Hepatocyte (in vitro differentiated cells): ENCODE data around the gene DHRS2. TPM values are rescaled to one million over a fixed set of nuclear protein-coding genes. Genes with fewer than 3 reads are reported as not detected.
"Not testable (repeated sequence)": the region's sequence is repeated elsewhere in the genome, so short reads cannot be mapped to it uniquely, and the experiment has no call there.

Experiments
- DNase-seq: peaks from one replicate; pipeline ENCODE4 v3.0.0-alpha.2; 2016; ENCODE audit warnings: low spot score
- H2AFZ ChIP-seq: fragments of 200-600 bp; sonication (generic); 2 replicates; pipeline ENCODE4 v1.6.0; 2016; ENCODE audit warnings: antibody characterized with exemption, mild to moderate bottlenecking
- H3K27ac ChIP-seq: fragments of 200-600 bp; sonication (generic); 2 replicates; pipeline ENCODE4 v1.5.1; 2016; ENCODE audit warnings: mild to moderate bottlenecking
- H3K27me3 ChIP-seq: fragments of 200-600 bp; sonication (generic); 2 replicates; pipeline ENCODE4 v1.6.1; 2016
- H3K36me3 ChIP-seq: fragments of 200-600 bp; sonication (generic); replicated peaks from 2 replicates; pipeline ENCODE4 v1.5.1; 2016; ENCODE audit warnings: low read depth; ENCODE audit not compliant: insufficient read depth
- H3K4me1 ChIP-seq: fragments of 200-600 bp; sonication (generic); 2 replicates; pipeline ENCODE4 v1.5.1; 2016; ENCODE audit warnings: mild to moderate bottlenecking, moderate library complexity; ENCODE audit not compliant: insufficient read depth
- H3K4me2 ChIP-seq: fragments of 200-600 bp; sonication (generic); 2 replicates; pipeline ENCODE4 v1.6.0; 2016
- H3K4me3 ChIP-seq: fragments of 200-600 bp; sonication (generic); 2 replicates; pipeline ENCODE4 v1.5.1; 2016; ENCODE audit warnings: mild to moderate bottlenecking
- H3K79me2 ChIP-seq: fragments of 200-600 bp; sonication (generic); 2 replicates; pipeline ENCODE4 v1.6.0; 2017; ENCODE audit warnings: mild to moderate bottlenecking
- H3K9me2 ChIP-seq: fragments of 200-600 bp; sonication (generic); replicated peaks from 2 replicates; pipeline ENCODE4 v1.6.0; 2017; ENCODE audit warnings: mild to moderate bottlenecking; ENCODE audit not compliant: insufficient read depth
- H3K9me3 ChIP-seq: fragments of 200-600 bp; sonication (generic); 2 replicates; pipeline ENCODE4 v1.5.1; 2016; ENCODE audit warnings: low read depth, mild to moderate bottlenecking
- H4K20me1 ChIP-seq: fragments of 200-600 bp; sonication (generic); 2 replicates; pipeline ENCODE4 v1.6.0; 2016; ENCODE audit warnings: mild to moderate bottlenecking; ENCODE audit not compliant: insufficient read depth, poor library complexity, severe bottlenecking
- EZH2 ChIP-seq: fragments of 200-600 bp; sonication (generic); IDR thresholded peaks from 2 replicates; pipeline ENCODE4 v1.6.1; 2016; ENCODE audit warnings: antibody characterized with exemption, mild to moderate bottlenecking, borderline replicate concordance
- EZH2phosphoT487 ChIP-seq: fragments of 200-600 bp; sonication (generic); IDR thresholded peaks from one replicate; pipeline ENCODE4 v1.6.1; 2018; ENCODE audit warnings: antibody characterized with exemption, mild to moderate bottlenecking, low read depth, moderate library complexity; ENCODE audit not compliant: unreplicated experiment, severe bottlenecking
- WGBS: methylation state at CpG from one replicate; pipeline ENCODE4 v1.1.6; 2016; ENCODE audit warnings: low lambda C conversion rate; ENCODE audit errors: missing lambda C conversion rate; 5-methylcytosine and 5-hydroxymethylcytosine counted together
- polyA plus RNA-seq: library from polyadenylated mRNA; unstranded; fragments of >200 nt; fragmentation: Nextera tagmentation; extraction: Ambion mirVana; gene quantifications from 2 replicates; pipeline ENCODE4 v1.2.1, GENCODE V29; 2016
- total RNA-seq: library from RNA; depleted of rRNA; stranded (reverse); fragments of >200 nt; gene quantifications from 2 replicates; pipeline ENCODE4 v1.2.3, GENCODE V29; 2014
- TF ChIP-seq, protein P1 (sequence below): fragments of 200-600 bp; sonication (generic); IDR thresholded peaks from 2 replicates; pipeline ENCODE4 v1.5.1; 2016; ENCODE audit warnings: antibody characterized with exemption, mild to moderate bottlenecking; ENCODE audit not compliant: poor library complexity

Gene DHRS2
- total and polyA plus RNA-seq, 2 experiments from 2014 or later: 10.4 to 14.2 TPM

DNA sequence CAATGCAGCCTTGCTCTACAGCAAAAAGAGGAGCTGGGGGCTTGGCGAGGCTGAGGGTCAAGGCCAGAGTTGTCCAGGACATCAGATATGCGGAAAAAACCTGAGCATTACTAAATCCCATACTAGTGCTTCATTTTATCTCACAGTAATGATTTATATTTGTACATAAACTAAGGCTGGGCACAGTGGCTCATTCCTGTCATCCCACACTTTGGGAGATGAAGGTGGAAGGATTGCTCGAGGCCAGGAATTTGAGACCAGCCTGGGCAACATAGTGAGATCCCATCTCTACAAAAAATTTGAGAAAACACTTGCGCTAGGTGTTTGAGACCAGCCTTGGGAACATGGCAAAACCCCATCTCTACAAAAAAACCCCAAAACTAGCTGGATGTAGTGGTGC, 46.0 kb upstream of the DHRS2 start:
- Histone ChIP-seq H3K27ac (no peak overlapping the region), H3K9me2 (no peaks in the 10 kb centered on the region), H3K4me3 (no peak overlapping the region), H3K27me3 (no peaks in the 10 kb centered on the region), H3K9me3 (no peaks in the 10 kb centered on the region), H3K79me2 (no peaks in the 10 kb centered on the region), H4K20me1 (no peaks in the 10 kb centered on the region), H3K4me1 (no peaks in the 10 kb centered on the region), H3K4me2 (no peak overlapping the region), H2AFZ (no peak overlapping the region), H3K36me3 (no peaks in the 10 kb centered on the region)
- TF ChIP-seq, protein P1, sequence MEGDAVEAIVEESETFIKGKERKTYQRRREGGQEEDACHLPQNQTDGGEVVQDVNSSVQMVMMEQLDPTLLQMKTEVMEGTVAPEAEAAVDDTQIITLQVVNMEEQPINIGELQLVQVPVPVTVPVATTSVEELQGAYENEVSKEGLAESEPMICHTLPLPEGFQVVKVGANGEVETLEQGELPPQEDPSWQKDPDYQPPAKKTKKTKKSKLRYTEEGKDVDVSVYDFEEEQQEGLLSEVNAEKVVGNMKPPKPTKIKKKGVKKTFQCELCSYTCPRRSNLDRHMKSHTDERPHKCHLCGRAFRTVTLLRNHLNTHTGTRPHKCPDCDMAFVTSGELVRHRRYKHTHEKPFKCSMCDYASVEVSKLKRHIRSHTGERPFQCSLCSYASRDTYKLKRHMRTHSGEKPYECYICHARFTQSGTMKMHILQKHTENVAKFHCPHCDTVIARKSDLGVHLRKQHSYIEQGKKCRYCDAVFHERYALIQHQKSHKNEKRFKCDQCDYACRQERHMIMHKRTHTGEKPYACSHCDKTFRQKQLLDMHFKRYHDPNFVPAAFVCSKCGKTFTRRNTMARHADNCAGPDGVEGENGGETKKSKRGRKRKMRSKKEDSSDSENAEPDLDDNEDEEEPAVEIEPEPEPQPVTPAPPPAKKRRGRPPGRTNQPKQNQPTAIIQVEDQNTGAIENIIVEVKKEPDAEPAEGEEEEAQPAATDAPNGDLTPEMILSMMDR: no peak
- TF ChIP-seq EZH2 (no peak), EZH2phosphoT487 (no peak)
- DNase-seq: no peak
- 95% methylated on average over 4 of the region's 4 CpGs for WGBS

- not testable (repeated sequence) for H3K4me3 ChIP-seq, H3K4me1 ChIP-seq, H3K36me3 ChIP-seq, H3K9me2 ChIP-seq, DNase-seq, H3K27ac ChIP-seq, H3K27me3 ChIP-seq, H3K9me3 ChIP-seq, H2AFZ ChIP-seq, H4K20me1 ChIP-seq, H3K79me2 ChIP-seq, H3K4me2 ChIP-seq
- WGBS: 83% methylated on average over 2 of the region's 3 CpGs
Measured at GRCh38 chr14:23594191-23594590, 42.0 kb upstream of the DHRS2 start.

DNA sequence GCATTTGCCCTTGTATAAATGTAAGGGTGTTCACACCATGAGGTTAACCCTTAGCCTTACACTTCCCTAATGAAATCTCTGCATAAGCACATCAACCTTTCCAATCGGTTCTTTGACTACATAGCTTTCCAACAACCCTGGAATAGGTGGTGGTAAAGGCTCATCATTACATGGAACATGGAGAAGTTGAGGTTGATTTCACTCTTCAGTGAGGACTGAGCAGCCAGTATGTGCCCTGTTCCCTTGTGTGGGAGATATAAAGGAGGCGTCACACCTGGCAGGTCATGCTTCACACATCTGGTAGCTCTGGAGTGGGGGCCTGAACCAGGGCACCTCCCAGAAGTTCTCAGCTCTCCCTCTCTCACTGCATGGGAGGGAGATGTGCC, 35.8 kb upstream of the DHRS2 start:
- Histone ChIP-seq H3K4me3 (no peak overlapping the region), H3K9me2 (no peaks in the 10 kb centered on the region), H3K27ac (no peak overlapping the region), H3K4me1 (no peaks in the 10 kb centered on the region), H3K9me3 (no peaks in the 10 kb centered on the region), H3K79me2 (no peaks in the 10 kb centered on the region), H4K20me1 (no peaks in the 10 kb centered on the region), H3K36me3 (no peaks in the 10 kb centered on the region), H3K4me2 (no peak overlapping the region), H3K27me3 (no peaks in the 10 kb centered on the region), H2AFZ (no peak overlapping the region)
- DNase-seq: no peak
- 65% methylated on average over 2 of the region's 2 CpGs for WGBS
- TF ChIP-seq, protein P1: no peak
- TF ChIP-seq EZH2 (no peak), EZH2phosphoT487 (no peak)

DNA sequence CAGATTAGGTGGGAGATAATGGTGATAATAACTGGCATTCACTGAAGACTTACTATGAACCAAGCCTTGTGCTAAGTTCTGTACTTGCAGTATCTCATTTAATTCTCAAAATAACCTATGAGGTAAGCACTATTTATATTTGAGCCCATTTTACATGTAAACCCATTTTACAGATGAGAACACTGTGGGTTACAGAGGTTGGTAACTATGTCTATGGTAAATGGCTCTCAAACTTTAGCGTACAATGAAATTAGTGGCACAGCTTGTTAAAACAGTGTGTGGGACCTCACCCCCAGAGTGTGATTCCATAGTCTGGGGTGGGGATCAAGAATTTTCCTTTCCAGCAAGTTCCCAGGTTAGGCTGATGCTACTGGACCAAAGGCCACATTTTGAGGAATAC, 35.4 kb upstream of the DHRS2 start:
- no peak overlapping the region for H3K27ac ChIP-seq
- no peaks in the 10 kb centered on the region for H3K79me2 ChIP-seq
- H3K9me2 ChIP-seq: no peaks in the 10 kb centered on the region
- no peaks in the 10 kb centered on the region for H4K20me1 ChIP-seq
- 100% methylated on average over 1 of the region's 1 CpG for WGBS
- DNase-seq: no peak
- no peaks in the 10 kb centered on the region for H3K9me3 ChIP-seq
- H3K4me2 ChIP-seq: no peak overlapping the region
- no peaks in the 10 kb centered on the region for H3K4me1 ChIP-seq
- TF ChIP-seq, protein P1: no peak
- TF ChIP-seq EZH2: no peak
- no peak for TF ChIP-seq EZH2phosphoT487
- H3K4me3 ChIP-seq: no peak overlapping the region
- no peaks in the 10 kb centered on the region for H3K27me3 ChIP-seq
- H3K36me3 ChIP-seq: no peaks in the 10 kb centered on the region
- no peak overlapping the region for H2AFZ ChIP-seq
